H9 (cell line): ENCODE measurements around the gene TH. TPM values are rescaled to one million over a fixed set of nuclear protein-coding genes. Genes with fewer than 3 reads are reported as not detected.
A peak's percentile ranks its signal among the peaks of the same experiment; 100 is the strongest.

ENCODE experiments used
- DNase-seq: peaks from one replicate; pipeline ENCODE4 v3.0.0-alpha.2; 2017
- H2AFZ ChIP-seq: one replicate; pipeline ENCODE4 v1.6.1; 2013; ENCODE audit warnings: mild to moderate bottlenecking, low read length, control low read depth, moderate library complexity
- H2AK5ac ChIP-seq: 2 replicates; pipeline ENCODE4 v1.6.1; 2013; ENCODE audit warnings: low read length, control low read depth, mixed read lengths; ENCODE audit not compliant: insufficient read length
- H2BK120ac ChIP-seq: one replicate; pipeline ENCODE4 v1.6.1; 2013; ENCODE audit warnings: low read depth, mild to moderate bottlenecking, low read length, control low read depth, inconsistent platforms; ENCODE audit not compliant: poor library complexity, severe bottlenecking
- H2BK12ac ChIP-seq: 2 replicates; pipeline ENCODE4 v1.6.1; 2013; ENCODE audit warnings: low read length, control low read depth, mixed read lengths, low read depth; ENCODE audit not compliant: insufficient read length
- H2BK15ac ChIP-seq: 2 replicates; pipeline ENCODE4 v1.6.1; 2013; ENCODE audit warnings: low read depth, low read length, control low read depth
- H2BK20ac ChIP-seq: one replicate; pipeline ENCODE4 v1.6.1; 2013; ENCODE audit warnings: low read depth, mild to moderate bottlenecking, low read length, control low read depth, inconsistent platforms; ENCODE audit not compliant: poor library complexity, severe bottlenecking
- H2BK5ac ChIP-seq: 2 replicates; pipeline ENCODE4 v1.6.1; 2013; ENCODE audit warnings: low read length, control low read depth, mixed read lengths; ENCODE audit not compliant: insufficient read length
- H3K14ac ChIP-seq: 2 replicates; pipeline ENCODE4 v1.6.1; 2013; ENCODE audit warnings: low read length, control low read depth; ENCODE audit not compliant: insufficient read depth
- H3K18ac ChIP-seq: 2 replicates; pipeline ENCODE4 v1.6.1; 2013; ENCODE audit warnings: low read depth, mild to moderate bottlenecking, mixed read lengths, low read length, control low read depth; ENCODE audit not compliant: insufficient read length
- H3K23ac ChIP-seq: 2 replicates; pipeline ENCODE4 v1.6.1; 2013; ENCODE audit warnings: low read length, control low read depth, mixed read lengths, low read depth; ENCODE audit not compliant: insufficient read length
- H3K23me2 ChIP-seq: 2 replicates; pipeline ENCODE4 v1.6.1; 2013; ENCODE audit warnings: low read depth, mild to moderate bottlenecking, mixed read lengths, low read length, control low read depth; ENCODE audit not compliant: insufficient read length, poor library complexity, severe bottlenecking
- H3K27ac ChIP-seq: 2 replicates; pipeline ENCODE4 v1.5.1; 2013; ENCODE audit warnings: low read length, control low read depth, mixed read lengths, low read depth; ENCODE audit not compliant: insufficient read length
- H3K27me3 ChIP-seq: 2 replicates; pipeline ENCODE4 v1.6.1; 2013; ENCODE audit warnings: low read length, control low read depth, inconsistent platforms; ENCODE audit not compliant: insufficient read depth
- H3K4ac ChIP-seq: 2 replicates; pipeline ENCODE4 v1.6.1; 2013; ENCODE audit warnings: low read depth, mild to moderate bottlenecking, control low read depth, inconsistent platforms, low read length, moderate library complexity
- H3K4me1 ChIP-seq: 2 replicates; pipeline ENCODE4 v1.6.1; 2013; ENCODE audit warnings: low read length, control low read depth, inconsistent platforms; ENCODE audit not compliant: insufficient read depth
- H3K4me2 ChIP-seq: 2 replicates; pipeline ENCODE4 v1.6.1; 2013; ENCODE audit warnings: low read length, control low read depth, mixed read lengths; ENCODE audit not compliant: insufficient read length, insufficient read depth
- H3K56ac ChIP-seq: 2 replicates; pipeline ENCODE4 v1.6.1; 2013; ENCODE audit warnings: low read depth, mild to moderate bottlenecking, mixed read lengths, low read length, control low read depth; ENCODE audit not compliant: insufficient read length
- H3K79me1 ChIP-seq: 2 replicates; pipeline ENCODE4 v1.6.1; 2013; ENCODE audit warnings: low read depth, mild to moderate bottlenecking, moderate library complexity, low read length, control low read depth, inconsistent platforms; ENCODE audit not compliant: insufficient read depth, poor library complexity, severe bottlenecking
- H3K79me2 ChIP-seq: 2 replicates; pipeline ENCODE4 v1.6.1; 2013; ENCODE audit warnings: low read length, control low read depth, inconsistent platforms; ENCODE audit not compliant: insufficient read depth
- H3K9ac ChIP-seq: 2 replicates; pipeline ENCODE4 v1.6.1; 2013; ENCODE audit warnings: low read length, control low read depth, mixed read lengths; ENCODE audit not compliant: insufficient read length; ENCODE audit errors: extremely low read depth
- H3K9me3 ChIP-seq: one replicate; pipeline ENCODE4 v1.6.1; 2013; ENCODE audit warnings: low read depth, low read length, inconsistent platforms; ENCODE audit not compliant: control insufficient read depth
- H3T11ph ChIP-seq: one replicate; pipeline ENCODE4 v1.6.1; 2013; ENCODE audit warnings: mild to moderate bottlenecking, low read length, control low read depth, inconsistent platforms
- H4K20me1 ChIP-seq: one replicate; pipeline ENCODE4 v1.6.1; 2013; ENCODE audit not compliant: control insufficient read depth, insufficient read length, insufficient read depth
- H4K5ac ChIP-seq: 2 replicates; pipeline ENCODE4 v1.6.1; 2013; ENCODE audit warnings: low read depth, mild to moderate bottlenecking, mixed read lengths, low read length, control low read depth; ENCODE audit not compliant: insufficient read length
- H4K8ac ChIP-seq: replicated peaks from 2 replicates; pipeline ENCODE4 v1.6.1; 2013; ENCODE audit warnings: low read length, control low read depth, mixed read lengths, low read depth; ENCODE audit not compliant: insufficient read length
- H4K91ac ChIP-seq: 2 replicates; pipeline ENCODE4 v1.6.1; 2013; ENCODE audit warnings: low read depth, mild to moderate bottlenecking, moderate library complexity, mixed read lengths, low read length, control low read depth; ENCODE audit not compliant: insufficient read length
- H3K27ac Mint-ChIP-seq, 3 experiments: 2 replicates in 2 of 3; 3 replicates in 1 of 3; pipeline ENCODE4 v1.8.0; 2020 to 2021; ENCODE audit warnings: mixed read lengths in 3 of 3, mild to moderate bottlenecking in 1 of 3, moderate library complexity in 1 of 3
- H3K27me3 Mint-ChIP-seq: 2 replicates; pipeline ENCODE4 v1.8.0; 2021; ENCODE audit warnings: low read depth, mild to moderate bottlenecking, moderate library complexity, mixed read lengths
- H3K36me3 Mint-ChIP-seq, 3 experiments: 2 replicates in 2 of 3; 3 replicates in 1 of 3; pipeline ENCODE4 v1.8.0; 2020 to 2021; ENCODE audit warnings: low read depth in 3 of 3, mixed read lengths in 3 of 3; ENCODE audit not compliant: insufficient read depth in 1 of 3
- H3K4me1 Mint-ChIP-seq, 2 experiments: 2 replicates each; pipeline ENCODE4 v1.8.0; 2020; ENCODE audit warnings: mixed read lengths in 2 of 2
- H3K4me3 Mint-ChIP-seq, 2 experiments: 2 replicates in 1 of 2; 3 replicates in 1 of 2; pipeline ENCODE4 v1.8.0; 2020 to 2021; ENCODE audit warnings: mild to moderate bottlenecking in 2 of 2, mixed read lengths in 2 of 2, moderate library complexity in 1 of 2
- H3K9me3 Mint-ChIP-seq, 2 experiments: 2 replicates in 1 of 2; 3 replicates in 1 of 2; pipeline ENCODE4 v1.8.0; 2020; ENCODE audit warnings: mild to moderate bottlenecking in 2 of 2, mixed read lengths in 2 of 2, moderate library complexity in 1 of 2
- WGBS: extraction: QIAGEN DNeasy Blood & Tissue Kit; methylation state at CpG from one replicate; pipeline ENCODE4 v1.1.7; 2013; ENCODE audit warnings: missing lambda C conversion rate, low lambda C conversion rate, mixed read lengths; ENCODE audit not compliant: insufficient read length; ENCODE audit errors: extremely low coverage; 5-methylcytosine and 5-hydroxymethylcytosine counted together
- total RNA-seq: library from RNA; stranded (reverse); gene quantifications from 2 replicates; pipeline ENCODE4 v1.2.1, GENCODE V29; 2021
- TF ChIP-seq, protein P1 (sequence below): fragments of 200-600 bp; sonication (generic); conservative IDR thresholded peaks from 3 replicates; pipeline ENCODE4 v1.8.0; 2021; ENCODE audit warnings: antibody characterized with exemption, mild to moderate bottlenecking

TH gene
- total RNA-seq, 1 experiment from 2014 or later = not detected

DNA sequence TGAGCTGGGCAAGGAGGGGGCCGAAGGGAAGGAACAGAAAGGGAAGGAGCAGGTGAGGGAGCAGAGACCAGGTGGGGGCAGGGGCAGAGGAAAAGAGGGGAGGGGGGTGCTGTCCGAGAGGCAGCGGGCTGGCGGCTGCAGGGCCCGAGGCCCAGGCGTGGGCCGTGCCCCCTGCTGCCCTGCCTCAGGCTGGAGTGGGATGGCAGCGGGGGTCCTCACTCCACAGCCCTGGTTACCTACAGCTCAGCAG, 34.7 kb downstream of the TH start:
- Histone ChIP-seq H3K27ac (no peak overlapping the region), H2BK12ac (no peak overlapping the region), H2BK5ac (no peak overlapping the region), H3K9ac (no peak overlapping the region), H2AFZ (no peak overlapping the region), H3K4me1 (no peaks in the 10 kb centered on the region), H4K5ac (no peak overlapping the region), H3K4ac (no peak overlapping the region), H3K14ac (no peak overlapping the region), H3T11ph (no peak overlapping the region), H3K23ac (no peak overlapping the region), H3K4me2 (peak overlapping the region; percentile 62), H3K18ac (no peak overlapping the region), H2AK5ac (no peak overlapping the region), H3K9me3 (no peaks in the 10 kb centered on the region), H4K8ac (no peak overlapping the region), H3K56ac (no peak overlapping the region), H3K27me3 (peaks cover 37% of the 10 kb centered on the region), H2BK20ac (no peak overlapping the region), H4K91ac (no peak overlapping the region), H4K20me1 (no peaks in the 10 kb centered on the region), H2BK15ac (no peak overlapping the region), H3K23me2 (peaks cover 14% of the 10 kb centered on the region), H2BK120ac (no peak overlapping the region), H3K79me2 (no peaks in the 10 kb centered on the region), H3K79me1 (no peaks in the 10 kb centered on the region)
- Mint-ChIP-seq H3K9me3 (peaks cover 2 to 6% of the 10 kb centered on the region in 2 experiments; a peak in 2 of 5 replicates), H3K27ac (no peak overlapping the region), H3K4me3 (peak overlapping the region; percentile 46 to 77; a peak in 3 of 5 replicates), H3K4me1 (peaks cover 9 to 36% of the 10 kb centered on the region in 2 experiments), H3K27me3 (peaks cover 90% of the 10 kb centered on the region), H3K36me3 (no peaks in the 10 kb centered on the region)
- WGBS = no CpG with 5 or more reads among the region's 8 CpGs
- TF ChIP-seq, protein P1, sequence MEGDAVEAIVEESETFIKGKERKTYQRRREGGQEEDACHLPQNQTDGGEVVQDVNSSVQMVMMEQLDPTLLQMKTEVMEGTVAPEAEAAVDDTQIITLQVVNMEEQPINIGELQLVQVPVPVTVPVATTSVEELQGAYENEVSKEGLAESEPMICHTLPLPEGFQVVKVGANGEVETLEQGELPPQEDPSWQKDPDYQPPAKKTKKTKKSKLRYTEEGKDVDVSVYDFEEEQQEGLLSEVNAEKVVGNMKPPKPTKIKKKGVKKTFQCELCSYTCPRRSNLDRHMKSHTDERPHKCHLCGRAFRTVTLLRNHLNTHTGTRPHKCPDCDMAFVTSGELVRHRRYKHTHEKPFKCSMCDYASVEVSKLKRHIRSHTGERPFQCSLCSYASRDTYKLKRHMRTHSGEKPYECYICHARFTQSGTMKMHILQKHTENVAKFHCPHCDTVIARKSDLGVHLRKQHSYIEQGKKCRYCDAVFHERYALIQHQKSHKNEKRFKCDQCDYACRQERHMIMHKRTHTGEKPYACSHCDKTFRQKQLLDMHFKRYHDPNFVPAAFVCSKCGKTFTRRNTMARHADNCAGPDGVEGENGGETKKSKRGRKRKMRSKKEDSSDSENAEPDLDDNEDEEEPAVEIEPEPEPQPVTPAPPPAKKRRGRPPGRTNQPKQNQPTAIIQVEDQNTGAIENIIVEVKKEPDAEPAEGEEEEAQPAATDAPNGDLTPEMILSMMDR = no peak
- peak; percentile 57 for DNase-seq
